Tibial nerve (tissue), 4 donors: ENCODE data around the gene WDR1.

ENCODE experiments used
- EP300 ChIP-seq, 2 donors: sonication (generic); formaldehyde crosslinking; IDR thresholded peaks; one replicate each; pipeline ENCODE4 v1.6.1; 2017; ENCODE audit warnings: antibody characterized with exemption in 2 of 2, mild to moderate bottlenecking in 1 of 2
- POLR2A ChIP-seq, 2 donors: fragments of 450-650 bp; IDR thresholded peaks; one replicate each; pipeline ENCODE4 v1.6.1; 2017; ENCODE audit warnings: antibody characterized with exemption in 2 of 2, mild to moderate bottlenecking in 2 of 2, moderate library complexity in 2 of 2
- TF ChIP-seq, protein P1 (sequence below), 5 experiments: fragments of 200-600 bp in 3 of 5; fragments of 450-650 bp in 2 of 5; sonication (generic) in 3 of 5; IDR thresholded peaks; one replicate each; pipeline ENCODE4 v1.5.1; 2016 to 2019; ENCODE audit warnings: antibody characterized with exemption in 5 of 5, mild to moderate bottlenecking in 3 of 5, moderate library complexity in 2 of 5

DNA sequence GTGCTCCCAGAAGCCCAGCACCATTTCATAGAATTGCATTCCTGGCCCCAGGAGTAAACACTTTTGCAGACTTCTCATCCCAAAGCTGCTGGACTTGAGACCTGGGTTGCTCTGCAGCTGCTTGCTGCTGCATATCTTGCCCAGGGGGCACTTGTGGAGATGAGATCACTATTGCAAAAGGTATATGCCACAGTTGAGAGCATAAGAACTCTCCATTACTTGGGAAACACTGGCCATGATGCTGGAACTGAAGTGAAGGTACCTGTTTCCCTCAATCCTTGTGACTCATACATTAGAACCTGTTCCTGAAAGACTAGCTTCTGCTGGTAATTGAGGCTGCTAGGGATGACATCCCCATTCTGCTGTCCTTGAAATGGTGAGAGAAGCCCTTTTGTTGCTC, 43.1 kb upstream of the WDR1 start:
- TF ChIP-seq, protein P1, sequence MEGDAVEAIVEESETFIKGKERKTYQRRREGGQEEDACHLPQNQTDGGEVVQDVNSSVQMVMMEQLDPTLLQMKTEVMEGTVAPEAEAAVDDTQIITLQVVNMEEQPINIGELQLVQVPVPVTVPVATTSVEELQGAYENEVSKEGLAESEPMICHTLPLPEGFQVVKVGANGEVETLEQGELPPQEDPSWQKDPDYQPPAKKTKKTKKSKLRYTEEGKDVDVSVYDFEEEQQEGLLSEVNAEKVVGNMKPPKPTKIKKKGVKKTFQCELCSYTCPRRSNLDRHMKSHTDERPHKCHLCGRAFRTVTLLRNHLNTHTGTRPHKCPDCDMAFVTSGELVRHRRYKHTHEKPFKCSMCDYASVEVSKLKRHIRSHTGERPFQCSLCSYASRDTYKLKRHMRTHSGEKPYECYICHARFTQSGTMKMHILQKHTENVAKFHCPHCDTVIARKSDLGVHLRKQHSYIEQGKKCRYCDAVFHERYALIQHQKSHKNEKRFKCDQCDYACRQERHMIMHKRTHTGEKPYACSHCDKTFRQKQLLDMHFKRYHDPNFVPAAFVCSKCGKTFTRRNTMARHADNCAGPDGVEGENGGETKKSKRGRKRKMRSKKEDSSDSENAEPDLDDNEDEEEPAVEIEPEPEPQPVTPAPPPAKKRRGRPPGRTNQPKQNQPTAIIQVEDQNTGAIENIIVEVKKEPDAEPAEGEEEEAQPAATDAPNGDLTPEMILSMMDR (IDR thresholded peaks at IDR 0.05): no peak
- TF ChIP-seq EP300 (IDR thresholded peaks at IDR 0.05) (no peak), POLR2A (IDR thresholded peaks at IDR 0.05) (no peak)
